ENCODE data around the gene ACTN2. TPM values are rescaled to one million over a fixed set of nuclear protein-coding genes. Genes with fewer than 3 reads are reported as not detected.
"Not testable (repeated sequence)": the region's sequence is repeated elsewhere in the genome, so short reads cannot be mapped to it uniquely, and the experiment has no call there.

The ACTN2 gene
- total and polyA plus RNA-seq, 3 experiments from 2014 or later, result not detected

- Histone ChIP-seq H3K4me1 (ENCODE audit: insufficient read depth, low read length) (no peaks in the 10 kb centered on the region), H3K27ac (ENCODE audit: low read depth, low read length) (no peak overlapping the region), H3K9me3 (ENCODE audit: low read length) (no peaks in the 10 kb centered on the region), H3K36me3 (ENCODE audit: insufficient read depth, low read length) (no peaks in the 10 kb centered on the region), H3K4me3 (ENCODE audit: low read length) (no peak overlapping the region), H3K27me3 (ENCODE audit: insufficient read depth, low read length, poor library complexity, severe bottlenecking) (no peaks in the 10 kb centered on the region)
- Mint-ChIP-seq H3K9me3 (no peaks in the 10 kb centered on the region), H3K4me3 (no peak overlapping the region), H3K4me1 (peaks cover 6 to 10% (median 9%) of the 10 kb centered on the region in 3 donors), H3K36me3 (no peaks in the 10 kb centered on the region), H3K27me3 (peaks cover 14 to 25% of the 10 kb centered on the region in 2 donors), H3K27ac (no peak overlapping the region)
- POLR2A ChIA-PET, result no interaction called here
- CTCF ChIA-PET, result interaction anchor here (1.2 kb wide), 2 partner anchors 10 to 13 kb away, joined by 3 read pairs; no protein-coding TSS in a partner anchor
- DNase-seq, result no peak
Observed at GRCh38 chr1:236659792-236660587, 26.3 kb upstream of the ACTN2 start.

GRCh38 chr1:236663934-236664333 lies 22.4 kb upstream of the ACTN2 start:
- Mint-ChIP-seq H3K27ac (no peak overlapping the region), H3K9me3 (peaks cover 0 to 4% (median 3%) of the 10 kb centered on the region in 5 donors), H3K4me1 (peaks cover 6 to 10% (median 9%) of the 10 kb centered on the region in 3 donors), H3K4me3 (peak overlapping the region in 1 of 7 donors; percentile 3), H3K36me3 (peaks cover 0 to 2% (median 0%) of the 10 kb centered on the region in 3 donors), H3K27me3 (peaks cover 1 to 10% of the 10 kb centered on the region in 2 donors)
- ChIA-PET POLR2A (no interaction called here), CTCF (no interaction called here)
- Histone ChIP-seq H3K27ac (ENCODE audit: low read depth, low read length) (no peak overlapping the region), H3K4me1 (ENCODE audit: insufficient read depth, low read length) (no peaks in the 10 kb centered on the region), H3K4me3 (ENCODE audit: low read length) (no peak overlapping the region), H3K9me3 (ENCODE audit: low read length) (no peaks in the 10 kb centered on the region), H3K36me3 (ENCODE audit: insufficient read depth, low read length) (no peaks in the 10 kb centered on the region), H3K27me3 (ENCODE audit: insufficient read depth, low read length, poor library complexity, severe bottlenecking) (no peaks in the 10 kb centered on the region)
- DNase-seq, result no peak

GRCh38 chr1:236668909-236669308 lies 17.4 kb upstream of the ACTN2 start:
- H3K27me3 ChIP-seq (ENCODE audit: insufficient read depth, low read length, poor library complexity, severe bottlenecking); DNase-seq; H3K36me3 ChIP-seq (ENCODE audit: insufficient read depth, low read length); H3K36me3 Mint-ChIP-seq; H3K4me1 Mint-ChIP-seq; H3K9me3 ChIP-seq (ENCODE audit: low read length); H3K27ac ChIP-seq (ENCODE audit: low read depth, low read length); H3K4me3 ChIP-seq (ENCODE audit: low read length); H3K4me1 ChIP-seq (ENCODE audit: insufficient read depth, low read length); H3K4me3 Mint-ChIP-seq; H3K9me3 Mint-ChIP-seq; POLR2A ChIA-PET; H3K27ac Mint-ChIP-seq: not testable (repeated sequence)
- H3K27me3 Mint-ChIP-seq, result peaks cover 7 to 42% of the 10 kb centered on the region in 2 donors
- CTCF ChIA-PET, result interaction anchor here (1.2 kb wide), 1 partner anchor 9 kb away, joined by 3 read pairs; no protein-coding TSS in a partner anchor

GRCh38 chr1:236670060-236670459 lies 16.2 kb upstream of the ACTN2 start:
- DNase-seq, result no peak
- POLR2A ChIA-PET, result no interaction called here
- Mint-ChIP-seq H3K27me3 (peaks cover 9 to 45% of the 10 kb centered on the region in 2 donors), H3K9me3 (peaks cover 0 to 4% (median 3%) of the 10 kb centered on the region in 5 donors), H3K27ac (no peak overlapping the region), H3K4me1 (no peaks in the 10 kb centered on the region), H3K4me3 (no peak overlapping the region), H3K36me3 (peaks cover 0 to 2% (median 0%) of the 10 kb centered on the region in 3 donors)
- no peak overlapping the region for H3K4me3 ChIP-seq (ENCODE audit: low read length)
- peaks cover 4% of the 10 kb centered on the region for H3K27me3 ChIP-seq (ENCODE audit: insufficient read depth, low read length, poor library complexity, severe bottlenecking)
- H3K36me3 ChIP-seq (ENCODE audit: insufficient read depth, low read length), result no peaks in the 10 kb centered on the region
- no peaks in the 10 kb centered on the region for H3K9me3 ChIP-seq (ENCODE audit: low read length)
- CTCF ChIA-PET, result interaction anchor here (1.2 kb wide), 1 partner anchor 10 kb away, joined by 3 read pairs; no protein-coding TSS in a partner anchor
- no peak overlapping the region for H3K27ac ChIP-seq (ENCODE audit: low read depth, low read length)
- H3K4me1 ChIP-seq (ENCODE audit: insufficient read depth, low read length), result no peaks in the 10 kb centered on the region

GRCh38 chr1:236673289-236673919 lies 12.9 kb upstream of the ACTN2 start:
- Histone ChIP-seq H3K36me3 (ENCODE audit: insufficient read depth, low read length) (no peaks in the 10 kb centered on the region), H3K4me3 (ENCODE audit: low read length) (no peak overlapping the region), H3K27ac (ENCODE audit: low read depth, low read length) (no peak overlapping the region), H3K27me3 (ENCODE audit: insufficient read depth, low read length, poor library complexity, severe bottlenecking) (peaks cover 4% of the 10 kb centered on the region), H3K4me1 (ENCODE audit: insufficient read depth, low read length) (no peaks in the 10 kb centered on the region), H3K9me3 (ENCODE audit: low read length) (no peaks in the 10 kb centered on the region)
- Mint-ChIP-seq H3K4me1 (no peaks in the 10 kb centered on the region), H3K27me3 (peaks cover 14 to 38% of the 10 kb centered on the region in 2 donors), H3K9me3 (no peaks in the 10 kb centered on the region), H3K27ac (no peak overlapping the region), H3K4me3 (no peak overlapping the region), H3K36me3 (no peaks in the 10 kb centered on the region)
- POLR2A ChIA-PET, result no interaction called here
- no peak for DNase-seq
- CTCF ChIA-PET, result interaction anchor here (1.4 kb wide), 1 partner anchor 14 kb away, joined by 3 read pairs; no protein-coding TSS in a partner anchor

- ChIA-PET POLR2A (no interaction called here), CTCF (no interaction called here)
- Histone ChIP-seq H3K27me3 (ENCODE audit: insufficient read depth, low read length, poor library complexity, severe bottlenecking) (no peaks in the 10 kb centered on the region), H3K9me3 (ENCODE audit: low read length) (no peaks in the 10 kb centered on the region), H3K36me3 (ENCODE audit: insufficient read depth, low read length) (no peaks in the 10 kb centered on the region), H3K4me1 (ENCODE audit: insufficient read depth, low read length) (no peaks in the 10 kb centered on the region), H3K27ac (ENCODE audit: low read depth, low read length) (no peak overlapping the region), H3K4me3 (ENCODE audit: low read length) (no peak overlapping the region)
- Mint-ChIP-seq H3K36me3 (no peaks in the 10 kb centered on the region), H3K4me1 (no peaks in the 10 kb centered on the region), H3K4me3 (no peak overlapping the region), H3K27me3 (peaks cover 8 to 18% of the 10 kb centered on the region in 2 donors), H3K27ac (no peak overlapping the region), H3K9me3 (no peaks in the 10 kb centered on the region)
- no peak for DNase-seq
Observed at GRCh38 chr1:236677641-236678235, 8.6 kb upstream of the ACTN2 start.

- ChIA-PET CTCF (no interaction called here), POLR2A (no interaction called here)
- Histone ChIP-seq H3K9me3 (ENCODE audit: low read length) (no peaks in the 10 kb centered on the region), H3K4me3 (ENCODE audit: low read length) (no peak overlapping the region), H3K27ac (ENCODE audit: low read depth, low read length) (no peak overlapping the region), H3K36me3 (ENCODE audit: insufficient read depth, low read length) (no peaks in the 10 kb centered on the region), H3K27me3 (ENCODE audit: insufficient read depth, low read length, poor library complexity, severe bottlenecking) (no peaks in the 10 kb centered on the region), H3K4me1 (ENCODE audit: insufficient read depth, low read length) (no peaks in the 10 kb centered on the region)
- H3K9me3 Mint-ChIP-seq, result peaks cover 0 to 5% (median 3%) of the 10 kb centered on the region in 5 donors
- DNase-seq, result no peak
- peaks cover 6 to 13% (median 8%) of the 10 kb centered on the region in 3 donors for H3K4me1 Mint-ChIP-seq
- peaks cover 8 to 23% of the 10 kb centered on the region in 2 donors for H3K27me3 Mint-ChIP-seq
- no peak overlapping the region for H3K4me3 Mint-ChIP-seq
- H3K36me3 Mint-ChIP-seq, result peaks cover 0 to 2% (median 0%) of the 10 kb centered on the region in 3 donors
- H3K27ac Mint-ChIP-seq, result no peak overlapping the region
Observed at GRCh38 chr1:236681219-236681618, 5.1 kb upstream of the ACTN2 start.
